NCI-H2196 (cell line): ENCODE results near the gene TUBA4B.
"Not testable (repeated sequence)": the region's sequence is repeated elsewhere in the genome, so short reads cannot be mapped to it uniquely, and the experiment has no call there.

Experiments used
- DNase-seq: peaks from one replicate; lab custom pipeline; 2025; ENCODE audit not compliant: unreplicated experiment; lab: John Stamatoyannopoulos, UW

Gene TUBA4B

GRCh38 chr2:219273937-219274336 lies 20.9 kb downstream of the TUBA4B start:
- no peak for DNase-seq

- DNase-seq = peak; percentile 37
Observed at GRCh38 chr2:219274361-219274921, 21.4 kb downstream of the TUBA4B start.

- DNase-seq = peak; percentile 79
Observed at GRCh38 chr2:219277703-219278654, 24.9 kb downstream of the TUBA4B start.

- DNase-seq = no peak
Observed at GRCh38 chr2:219278655-219279150, 25.7 kb downstream of the TUBA4B start.

- DNase-seq = peak; percentile 98
Observed at GRCh38 chr2:219279151-219279915, 26.3 kb downstream of the TUBA4B start, which contains the start of gene DNAJB2. DNAJB2 (plus strand) TSS chr2:219279366; CDS start chr2:219279834, 468 bp downstream.

- DNase-seq = no peak
Observed at GRCh38 chr2:219279916-219280516, 27.0 kb downstream of the TUBA4B start.

GRCh38 chr2:219280651-219281050 lies 27.6 kb downstream of the TUBA4B start:
- no peak for DNase-seq

- no peak for DNase-seq
Observed at GRCh38 chr2:219281588-219281987, 28.5 kb downstream of the TUBA4B start.

- DNase-seq = no peak
Observed at GRCh38 chr2:219282375-219282774, 29.3 kb downstream of the TUBA4B start.

- no peak for DNase-seq
Observed at GRCh38 chr2:219282943-219283581, 30.0 kb downstream of the TUBA4B start.

GRCh38 chr2:219284501-219285372 lies 31.7 kb downstream of the TUBA4B start:
- no peak for DNase-seq

- no peak for DNase-seq
Observed at GRCh38 chr2:219285373-219285735, 32.3 kb downstream of the TUBA4B start.

- DNase-seq = peak; percentile 13
Observed at GRCh38 chr2:219285894-219286425, 32.9 kb downstream of the TUBA4B start.

GRCh38 chr2:219286436-219287115 lies 33.5 kb downstream of the TUBA4B start:
- DNase-seq = no peak

- DNase-seq = not testable (repeated sequence)
Observed at GRCh38 chr2:219287116-219287440, 34.0 kb downstream of the TUBA4B start.

- DNase-seq = no peak
Observed at GRCh38 chr2:219287580-219288265, 34.7 kb downstream of the TUBA4B start.

GRCh38 chr2:219289195-219289536 lies 36.1 kb downstream of the TUBA4B start:
- DNase-seq = no peak
